Coronary artery (tissue), 2 donors: ENCODE results near the gene LIMD2.

Source experiments
- DNase-seq: peaks from one replicate; pipeline ENCODE4 v3.0.0-alpha.2; 2017; ENCODE audit warnings: low spot score
- H3K27ac ChIP-seq, 2 donors: fragments of 200-600 bp; sonication (generic); one replicate each; pipeline ENCODE4 v1.5.1; 2016 to 2019
- H3K4me3 ChIP-seq: fragments of 200-600 bp; sonication (generic); 2 replicates; pipeline ENCODE4 v1.5.1; 2016; ENCODE audit warnings: mild to moderate bottlenecking, moderate library complexity
- TF ChIP-seq, protein P1 (sequence below): fragments of 200-600 bp; sonication (generic); IDR thresholded peaks from one replicate; pipeline ENCODE4 v1.5.1; 2019; ENCODE audit warnings: antibody characterized with exemption

LIMD2 gene

GRCh38 chr17:63704836-63705235 lies 4.9 kb upstream of the LIMD2 start:
- no peak for DNase-seq
- Histone ChIP-seq H3K4me3 (no peak overlapping the region), H3K27ac (no peak overlapping the region)
- TF ChIP-seq, protein P1, sequence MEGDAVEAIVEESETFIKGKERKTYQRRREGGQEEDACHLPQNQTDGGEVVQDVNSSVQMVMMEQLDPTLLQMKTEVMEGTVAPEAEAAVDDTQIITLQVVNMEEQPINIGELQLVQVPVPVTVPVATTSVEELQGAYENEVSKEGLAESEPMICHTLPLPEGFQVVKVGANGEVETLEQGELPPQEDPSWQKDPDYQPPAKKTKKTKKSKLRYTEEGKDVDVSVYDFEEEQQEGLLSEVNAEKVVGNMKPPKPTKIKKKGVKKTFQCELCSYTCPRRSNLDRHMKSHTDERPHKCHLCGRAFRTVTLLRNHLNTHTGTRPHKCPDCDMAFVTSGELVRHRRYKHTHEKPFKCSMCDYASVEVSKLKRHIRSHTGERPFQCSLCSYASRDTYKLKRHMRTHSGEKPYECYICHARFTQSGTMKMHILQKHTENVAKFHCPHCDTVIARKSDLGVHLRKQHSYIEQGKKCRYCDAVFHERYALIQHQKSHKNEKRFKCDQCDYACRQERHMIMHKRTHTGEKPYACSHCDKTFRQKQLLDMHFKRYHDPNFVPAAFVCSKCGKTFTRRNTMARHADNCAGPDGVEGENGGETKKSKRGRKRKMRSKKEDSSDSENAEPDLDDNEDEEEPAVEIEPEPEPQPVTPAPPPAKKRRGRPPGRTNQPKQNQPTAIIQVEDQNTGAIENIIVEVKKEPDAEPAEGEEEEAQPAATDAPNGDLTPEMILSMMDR = no peak

GRCh38 chr17:63704259-63704576 lies 4.3 kb upstream of the LIMD2 start:
- TF ChIP-seq, protein P1 = no peak
- H3K4me3 ChIP-seq = no peak overlapping the region
- DNase-seq = no peak
- H3K27ac ChIP-seq = no peak overlapping the region

DNA sequence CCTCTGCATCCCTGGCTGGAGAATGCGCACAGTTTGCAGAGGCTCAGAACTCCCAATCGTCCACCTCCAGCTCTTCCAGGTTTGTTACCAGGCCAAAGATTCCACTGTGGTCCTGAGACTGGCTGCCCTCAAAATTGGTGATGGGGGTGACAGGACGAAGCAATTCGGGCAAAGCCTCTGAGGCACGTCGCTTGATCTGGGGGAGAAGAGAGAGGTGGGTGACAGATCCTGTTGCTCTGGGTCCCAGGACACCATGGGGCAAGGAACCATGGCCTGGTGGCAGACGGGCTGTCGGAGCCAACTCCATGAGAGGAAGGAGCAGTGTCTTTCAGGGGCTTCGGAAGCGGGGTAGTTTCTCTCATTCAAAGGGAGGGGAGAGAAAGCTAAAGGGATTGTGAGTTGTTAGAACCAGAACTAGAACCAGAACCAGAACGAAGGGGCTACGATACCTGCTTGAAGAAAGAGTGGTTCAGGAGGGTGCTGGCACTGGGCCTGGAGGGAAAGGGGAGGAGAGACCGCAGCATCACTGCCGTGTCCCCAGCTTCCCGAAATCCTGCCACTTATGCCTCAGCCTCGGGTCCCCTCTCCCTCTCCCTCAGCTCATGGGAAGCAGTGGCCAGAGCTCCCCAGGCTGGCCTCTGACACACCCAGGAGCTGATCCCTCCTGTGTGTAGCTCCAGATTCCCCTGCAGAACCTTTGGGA lies 3.8 kb upstream of the LIMD2 start:
- Histone ChIP-seq H3K4me3 (no peak overlapping the region), H3K27ac (no peak overlapping the region)
- no peak for DNase-seq
- TF ChIP-seq, protein P1 = no peak

DNA sequence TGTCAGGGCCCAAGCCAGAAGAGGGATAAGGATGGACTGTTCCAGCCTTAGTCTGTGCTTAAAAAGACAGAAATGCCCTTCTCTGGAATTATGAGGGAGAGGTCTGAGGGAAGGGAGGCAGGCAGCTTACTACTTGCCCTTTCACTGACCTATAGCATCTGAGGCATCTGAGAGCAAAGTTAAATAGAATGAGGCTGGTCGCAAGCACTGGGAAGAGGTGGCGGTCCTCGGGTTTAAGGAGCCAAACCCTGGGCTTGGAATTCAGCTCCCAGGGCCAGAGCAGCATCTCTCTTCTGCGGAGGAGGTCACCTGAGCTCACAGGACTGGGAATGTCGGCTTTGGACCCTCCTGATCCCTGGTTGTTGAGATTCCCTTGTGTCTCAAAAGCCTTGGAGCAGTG lies 3.1 kb upstream of the LIMD2 start:
- no peak overlapping the region for H3K27ac ChIP-seq
- TF ChIP-seq, protein P1 = no peak
- H3K4me3 ChIP-seq = no peak overlapping the region
- no peak for DNase-seq

DNA sequence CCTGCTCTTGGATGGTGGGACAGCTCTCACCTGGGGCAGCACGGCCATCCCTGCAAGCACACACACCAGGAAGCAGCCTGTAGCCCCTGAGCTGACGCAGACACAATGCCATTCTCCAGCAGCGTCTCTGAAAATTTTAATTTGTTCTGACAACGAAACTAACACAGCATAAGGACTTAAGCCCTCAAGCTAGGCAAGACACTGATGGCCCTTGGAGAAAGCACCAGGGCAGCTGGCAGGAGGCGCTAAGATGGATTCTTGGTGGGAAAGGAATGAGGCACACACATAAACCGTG lies 2.7 kb upstream of the LIMD2 start:
- DNase-seq = no peak

DNA sequence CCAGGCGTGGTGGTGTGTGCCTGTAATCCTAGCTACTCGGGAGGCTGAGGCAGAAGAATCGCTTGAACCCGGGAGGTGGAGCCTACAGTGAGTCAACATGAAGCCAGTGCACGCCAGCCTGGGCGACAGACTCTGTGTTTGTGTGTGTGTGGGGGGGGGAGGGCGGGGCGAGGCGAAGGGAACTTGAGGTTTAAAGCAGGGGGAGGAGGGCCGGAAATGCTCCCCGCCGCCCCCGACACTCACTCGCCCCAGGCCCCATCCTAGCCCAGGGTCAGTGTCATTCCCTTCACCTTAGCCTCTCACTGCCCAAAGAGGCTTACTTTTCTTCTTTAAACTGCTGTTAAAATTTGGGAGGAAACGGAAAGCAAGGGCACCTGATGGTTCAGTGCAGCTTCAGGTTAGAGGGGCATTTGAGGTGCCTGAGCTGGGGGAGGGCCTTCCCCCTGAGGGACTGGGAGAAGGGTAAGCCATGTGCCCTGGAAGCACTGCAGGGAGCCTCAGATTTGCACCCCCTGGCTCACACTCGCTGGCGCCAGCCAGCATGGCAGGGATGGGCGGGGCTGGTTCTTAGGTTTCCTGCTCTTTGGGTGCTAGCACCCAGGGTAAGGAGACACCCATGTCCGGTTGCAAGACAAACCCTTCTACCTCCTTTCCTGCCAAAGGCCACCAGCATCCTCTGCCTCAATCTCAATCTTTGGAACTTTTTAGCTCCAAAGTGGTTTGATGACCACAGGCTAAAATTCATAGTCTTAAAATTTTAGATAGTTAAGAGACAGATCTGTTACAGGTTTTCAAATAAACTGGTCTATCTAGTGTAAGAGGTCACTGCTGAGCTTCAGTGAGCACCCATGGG lies 2.2 kb upstream of the LIMD2 start:
- DNase-seq = no peak

More for the DNA sequence above, 2.7 kb upstream of the LIMD2 start:
- Histone ChIP-seq H3K4me3 (no peak overlapping the region), H3K27ac (no peak overlapping the region)
- TF ChIP-seq, protein P1 = no peak

More for the DNA sequence above, 2.2 kb upstream of the LIMD2 start:
- TF ChIP-seq, protein P1 = no peak
- H3K4me3 ChIP-seq = no peak overlapping the region
- H3K27ac ChIP-seq = peak overlapping the region in 1 of 2 donors; percentile 33
